HS-27A (cell line): Measurements from ENCODE around the gene PCNX1.

Experiments
- DNase-seq: peaks from one replicate; pipeline ENCODE4 v3.0.0-alpha.2; 2012; ENCODE audit warnings: low read depth, missing footprints

PCNX1 gene

GRCh38 chr14:71163842-71164629 is 256.8 kb downstream of the PCNX1 start:
- no peak for DNase-seq
